Activated naive CD8-positive, alpha-beta T cell treated with anti-CD3 and anti-CD28 coated beads, Interleukin-2, amount 50 U/mL, for 24 hours (primary cell): ENCODE results near the gene FAM47A.

Experiments
- ATAC-seq: fragments of 150-1000 bp; cut with Tn5 transposase; one replicate; pipeline ENCODE4 v1.10.0; 2021
- DNase-seq: peaks from one replicate; pipeline ENCODE4 v3.0.0; 2021
- H3K27ac Mint-ChIP-seq: one replicate; pipeline ENCODE4 v1.8.0; 2021; ENCODE audit warnings: mild to moderate bottlenecking, mixed read lengths
- H3K27me3 Mint-ChIP-seq: one replicate; pipeline ENCODE4 v1.8.0; 2021; ENCODE audit warnings: mixed read lengths
- H3K36me3 Mint-ChIP-seq: one replicate; pipeline ENCODE4 v1.8.0; 2021; ENCODE audit warnings: low read depth, mixed read lengths
- H3K4me1 Mint-ChIP-seq: one replicate; pipeline ENCODE4 v1.8.0; 2021; ENCODE audit warnings: mixed read lengths
- H3K4me3 Mint-ChIP-seq: one replicate; pipeline ENCODE4 v1.8.0; 2021; ENCODE audit warnings: mild to moderate bottlenecking, moderate library complexity, mixed read lengths
- H3K9me3 Mint-ChIP-seq: one replicate; pipeline ENCODE4 v1.8.0; 2021; ENCODE audit warnings: mixed read lengths

Gene FAM47A

GRCh38 chrX:34132028-34132427 lies at the start of gene FAM47A:
TSS of gene FAM47A (minus strand) at chrX:34132314. CDS start at chrX:34132278, 36 bp downstream.
- H3K27me3 Mint-ChIP-seq: no peaks in the 10 kb centered on the region
- H3K4me3 Mint-ChIP-seq: no peak within 1 kb of the TSS
- no peaks in the 10 kb centered on the region for H3K36me3 Mint-ChIP-seq
- ATAC-seq: no peak
- no peak within 1 kb of the TSS for H3K27ac Mint-ChIP-seq
- H3K4me1 Mint-ChIP-seq: no peaks in the 10 kb centered on the region
- H3K9me3 Mint-ChIP-seq: peaks cover 6% of the 10 kb centered on the region
- no peak for DNase-seq

GRCh38 chrX:34147345-34147744 lies 15.2 kb upstream of the FAM47A start:
- no peak for ATAC-seq
- Mint-ChIP-seq H3K36me3 (no peaks in the 10 kb centered on the region), H3K27ac (no peak overlapping the region), H3K4me1 (no peaks in the 10 kb centered on the region), H3K9me3 (no peaks in the 10 kb centered on the region), H3K27me3 (no peaks in the 10 kb centered on the region), H3K4me3 (no peak overlapping the region)
- DNase-seq: no peak

GRCh38 chrX:34146906-34147305 lies 14.8 kb upstream of the FAM47A start:
- no peak for ATAC-seq
- Mint-ChIP-seq H3K27ac (no peak overlapping the region), H3K36me3 (no peaks in the 10 kb centered on the region), H3K9me3 (no peaks in the 10 kb centered on the region), H3K27me3 (no peaks in the 10 kb centered on the region), H3K4me3 (no peak overlapping the region), H3K4me1 (no peaks in the 10 kb centered on the region)
- no peak for DNase-seq

GRCh38 chrX:34144246-34144645 lies 12.1 kb upstream of the FAM47A start:
- no peaks in the 10 kb centered on the region for H3K27me3 Mint-ChIP-seq

GRCh38 chrX:34140816-34141215 lies 8.7 kb upstream of the FAM47A start:
- Mint-ChIP-seq H3K27me3 (no peaks in the 10 kb centered on the region), H3K27ac (no peak overlapping the region), H3K9me3 (peaks cover 6% of the 10 kb centered on the region), H3K4me3 (no peak overlapping the region), H3K4me1 (no peaks in the 10 kb centered on the region), H3K36me3 (no peaks in the 10 kb centered on the region)
- no peak for DNase-seq
- no peak for ATAC-seq

More at GRCh38 chrX:34144246-34144645, 12.1 kb upstream of the FAM47A start:
- H3K4me3 Mint-ChIP-seq: no peak overlapping the region
- no peaks in the 10 kb centered on the region for H3K36me3 Mint-ChIP-seq
- no peak overlapping the region for H3K27ac Mint-ChIP-seq
- ATAC-seq (no peak), DNase-seq (no peak)
- no peaks in the 10 kb centered on the region for H3K4me1 Mint-ChIP-seq
- H3K9me3 Mint-ChIP-seq: no peaks in the 10 kb centered on the region

GRCh38 chrX:34130980-34131744 lies 952 bp downstream of the FAM47A start:
- Mint-ChIP-seq H3K4me1 (no peaks in the 10 kb centered on the region), H3K27ac (no peak overlapping the region), H3K4me3 (no peak overlapping the region), H3K36me3 (no peaks in the 10 kb centered on the region), H3K27me3 (no peaks in the 10 kb centered on the region), H3K9me3 (peaks cover 4% of the 10 kb centered on the region)
- DNase-seq (no peak), ATAC-seq (no peak)

GRCh38 chrX:34130501-34130900 lies 1.6 kb downstream of the FAM47A start:
- DNase-seq: no peak
- peaks cover 4% of the 10 kb centered on the region for H3K9me3 Mint-ChIP-seq
- no peaks in the 10 kb centered on the region for H3K36me3 Mint-ChIP-seq
- no peaks in the 10 kb centered on the region for H3K4me1 Mint-ChIP-seq
- no peak overlapping the region for H3K4me3 Mint-ChIP-seq
- no peaks in the 10 kb centered on the region for H3K27me3 Mint-ChIP-seq
- ATAC-seq: no peak
- H3K27ac Mint-ChIP-seq: no peak overlapping the region

GRCh38 chrX:34126011-34126410 lies 6.1 kb downstream of the FAM47A start:
- Mint-ChIP-seq H3K4me1 (no peaks in the 10 kb centered on the region), H3K9me3 (peaks cover 4% of the 10 kb centered on the region), H3K4me3 (no peak overlapping the region), H3K36me3 (no peaks in the 10 kb centered on the region), H3K27me3 (no peaks in the 10 kb centered on the region), H3K27ac (no peak overlapping the region)
- no peak for DNase-seq
- no peak for ATAC-seq

- no peak for ATAC-seq
- no peaks in the 10 kb centered on the region for H3K9me3 Mint-ChIP-seq
- no peak for DNase-seq
- H3K27ac Mint-ChIP-seq: no peak overlapping the region
- H3K4me1 Mint-ChIP-seq: no peaks in the 10 kb centered on the region
- H3K4me3 Mint-ChIP-seq: no peak overlapping the region
- H3K27me3 Mint-ChIP-seq: no peaks in the 10 kb centered on the region
- H3K36me3 Mint-ChIP-seq: no peaks in the 10 kb centered on the region
Observed at GRCh38 chrX:34119122-34119521, 13.0 kb downstream of the FAM47A start.

GRCh38 chrX:34112459-34112858 lies 19.7 kb downstream of the FAM47A start:
- Mint-ChIP-seq H3K27me3 (no peaks in the 10 kb centered on the region), H3K27ac (no peak overlapping the region), H3K9me3 (no peaks in the 10 kb centered on the region), H3K36me3 (no peaks in the 10 kb centered on the region), H3K4me3 (no peak overlapping the region), H3K4me1 (no peaks in the 10 kb centered on the region)
- ATAC-seq (no peak), DNase-seq (no peak)
